UCSD-AML1 (cell line): ENCODE data around the gene UBE2D1.

Source experiments
- DNase-seq: peaks from one replicate; lab custom pipeline; 2025; ENCODE audit not compliant: unreplicated experiment; lab: John Stamatoyannopoulos, UW

The UBE2D1 gene

GRCh38 chr10:58336242-58336641, 1.4 kb downstream of the UBE2D1 start:
- no peak for DNase-seq

GRCh38 chr10:58341422-58341821, 6.6 kb downstream of the UBE2D1 start:
- no peak for DNase-seq

- DNase-seq: no peak
Measured at GRCh38 chr10:58341947-58342346, 7.1 kb downstream of the UBE2D1 start.

GRCh38 chr10:58347967-58348366, 13.2 kb downstream of the UBE2D1 start:
- no peak for DNase-seq

GRCh38 chr10:58348571-58349033, 13.8 kb downstream of the UBE2D1 start:
- no peak for DNase-seq

GRCh38 chr10:58350023-58350422, 15.2 kb downstream of the UBE2D1 start:
- DNase-seq: no peak

- DNase-seq: no peak
Measured at GRCh38 chr10:58350619-58351323, 16.0 kb downstream of the UBE2D1 start.

- DNase-seq: no peak
Measured at GRCh38 chr10:58351616-58352578, 17.1 kb downstream of the UBE2D1 start.

GRCh38 chr10:58352956-58353610, 18.3 kb downstream of the UBE2D1 start:
- DNase-seq: no peak

- DNase-seq: no peak
Measured at GRCh38 chr10:58356756-58357155, 21.9 kb downstream of the UBE2D1 start.

- no peak for DNase-seq
Measured at GRCh38 chr10:58358314-58358933, 23.6 kb downstream of the UBE2D1 start.

- no peak for DNase-seq
Measured at GRCh38 chr10:58358947-58359346, 24.1 kb downstream of the UBE2D1 start.

GRCh38 chr10:58359541-58359940, 24.7 kb downstream of the UBE2D1 start:
- DNase-seq: no peak

- DNase-seq: no peak
Measured at GRCh38 chr10:58360412-58361004, 25.7 kb downstream of the UBE2D1 start.

GRCh38 chr10:58361353-58361752, 26.5 kb downstream of the UBE2D1 start:
- DNase-seq: no peak

GRCh38 chr10:58362027-58362789, 27.4 kb downstream of the UBE2D1 start:
- no peak for DNase-seq

GRCh38 chr10:58367069-58367468, 32.3 kb downstream of the UBE2D1 start:
- no peak for DNase-seq

GRCh38 chr10:58371473-58371872, 36.7 kb downstream of the UBE2D1 start:
- no peak for DNase-seq

GRCh38 chr10:58372607-58373441, 38.0 kb downstream of the UBE2D1 start:
- no peak for DNase-seq
